ENCODE measurements around the gene KRT8. TPM values are rescaled to one million over a fixed set of nuclear protein-coding genes. Genes with fewer than 3 reads are reported as not detected.

The KRT8 gene
- 42.0 TPM for total RNA-seq

GRCh38 chr12:52904509-52905300, at the start of gene KRT8:
Gene KRT8, minus strand, starts transcription at chr12:52905076. Its CDS starts 95 bp downstream, at chr12:52904981.
- peak; percentile 74 for DNase-seq

DNA sequence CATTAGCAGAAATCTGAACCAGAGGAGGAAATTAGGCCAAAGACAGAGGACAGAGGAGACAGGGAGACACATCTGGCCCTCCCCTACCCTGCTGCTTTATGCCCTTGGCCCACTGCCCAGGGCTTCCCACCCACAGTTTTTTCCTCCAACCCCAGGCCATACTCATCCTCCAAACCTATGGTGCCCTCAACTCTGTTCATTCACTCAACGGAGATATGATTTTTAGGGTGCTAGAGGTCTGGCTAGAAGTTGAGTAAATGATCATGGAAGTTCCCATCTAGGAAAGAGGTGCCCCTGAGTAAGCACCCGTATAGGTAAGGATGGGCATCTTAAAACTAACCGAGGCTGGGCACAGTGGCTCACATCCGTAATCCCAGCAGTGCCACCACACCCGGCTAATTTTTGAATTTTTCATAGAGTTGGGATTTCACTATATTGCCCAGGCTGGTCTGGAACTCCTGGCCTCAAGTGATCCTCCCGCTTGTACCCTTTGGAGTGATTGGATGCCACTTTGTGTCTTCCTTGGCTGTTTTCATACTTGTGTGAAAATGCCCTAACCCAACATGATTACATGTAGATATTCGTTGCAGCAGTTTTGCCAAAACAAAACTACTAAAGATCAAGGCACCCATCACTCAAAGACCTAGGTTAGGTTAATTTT, 48.4 kb upstream of the KRT8 start:
- DNase-seq: no peak

- no peak for DNase-seq
Measured at GRCh38 chr12:52952076-52952801, 47.4 kb upstream of the KRT8 start.

GRCh38 chr12:52951640-52952039, 46.8 kb upstream of the KRT8 start:
- DNase-seq: no peak

GRCh38 chr12:52951126-52951525, 46.2 kb upstream of the KRT8 start:
- no peak for DNase-seq

DNA sequence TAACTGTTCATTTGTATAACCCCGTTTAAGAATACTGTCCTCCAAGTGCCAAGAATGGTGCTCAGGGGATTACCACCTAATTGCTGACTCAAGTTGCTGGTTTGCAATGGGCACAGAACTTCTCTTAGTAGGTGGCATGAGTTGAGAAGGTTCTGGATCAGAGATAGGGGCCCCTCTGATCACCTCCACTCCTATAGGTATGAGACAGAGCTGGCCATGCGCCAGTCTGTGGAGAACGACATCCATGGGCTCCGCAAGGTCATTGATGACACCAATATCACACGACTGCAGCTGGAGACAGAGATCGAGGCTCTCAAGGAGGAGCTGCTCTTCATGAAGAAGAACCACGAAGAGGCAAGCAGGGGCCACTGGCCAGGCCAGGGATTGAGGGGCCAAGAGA, 45.7 kb upstream of the KRT8 start:
- no peak for DNase-seq

- DNase-seq: peak; percentile 23
Measured at GRCh38 chr12:52949413-52950331, 44.8 kb upstream of the KRT8 start.

DNA sequence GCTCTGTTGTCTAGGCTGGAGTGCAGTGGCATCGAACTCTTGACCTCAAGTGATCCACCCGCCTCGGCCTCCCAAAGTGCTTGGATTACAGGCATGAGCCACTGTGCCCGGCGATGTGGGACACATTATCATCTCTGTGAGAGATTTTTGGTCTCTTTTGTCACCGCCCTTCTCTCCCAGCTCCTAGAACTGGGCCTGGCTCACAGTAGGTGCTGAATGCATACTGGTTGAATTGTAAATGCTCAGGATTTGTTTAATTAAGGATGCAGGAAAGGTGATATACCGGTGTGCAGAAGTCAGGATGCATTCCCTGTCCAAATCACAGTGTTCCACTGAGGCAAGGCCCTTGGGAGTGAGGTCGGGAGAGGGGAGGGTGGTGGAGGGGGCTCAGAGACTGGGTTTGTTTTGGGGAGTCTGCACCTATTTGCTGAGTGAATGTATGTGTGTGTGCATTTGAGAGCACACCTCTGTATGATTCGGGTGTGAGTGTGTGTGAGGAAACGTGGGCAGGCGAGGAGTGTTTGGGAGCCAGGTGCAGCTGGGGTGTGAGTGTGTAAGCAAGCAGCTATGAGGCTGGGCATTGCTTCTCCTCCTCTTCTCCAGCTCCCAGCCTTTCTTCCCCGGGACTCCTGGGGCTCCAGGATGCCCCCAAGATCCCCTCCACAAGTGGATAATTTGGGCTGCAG, 43.0 kb upstream of the KRT8 start:
- DNase-seq: no peak

- no peak for DNase-seq
Measured at GRCh38 chr12:52946797-52947547, 42.1 kb upstream of the KRT8 start.

- DNase-seq: no peak
Measured at GRCh38 chr12:52946334-52946733, 41.5 kb upstream of the KRT8 start.

- no peak for DNase-seq
Measured at GRCh38 chr12:52945389-52946232, 40.7 kb upstream of the KRT8 start.

DNA sequence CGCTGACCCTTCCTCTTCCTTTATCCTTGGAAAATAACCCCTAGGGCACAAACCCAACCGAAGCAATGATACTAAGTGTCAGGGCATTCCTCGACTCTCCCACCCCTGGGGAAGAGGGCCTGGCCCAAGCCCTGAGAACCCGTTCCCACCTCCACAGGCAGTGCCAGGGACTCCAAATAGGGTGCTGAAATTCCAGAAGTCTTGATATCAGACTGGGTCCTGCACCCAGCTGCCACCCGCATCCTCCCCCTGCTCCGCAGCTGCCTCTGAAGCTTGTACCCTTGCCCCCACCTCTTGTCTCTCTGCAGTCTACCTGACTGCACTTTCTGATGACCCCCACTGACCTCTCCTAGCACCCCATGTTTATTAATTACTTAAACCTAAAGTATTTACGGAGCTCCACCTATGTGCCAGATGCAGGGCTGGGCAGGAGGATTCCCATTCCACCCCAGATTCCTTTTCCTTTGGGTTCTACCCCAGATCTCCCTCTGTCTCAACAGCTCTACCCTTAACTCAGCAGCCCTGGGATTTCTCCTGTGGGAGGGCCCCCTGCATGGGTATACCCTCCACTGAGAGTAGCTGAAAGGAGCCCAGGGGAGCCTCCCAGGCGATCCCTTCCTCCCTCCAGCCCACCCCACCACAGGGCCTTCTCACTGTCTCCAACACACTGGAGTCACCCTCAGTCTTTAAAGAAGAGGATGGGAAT, 40.0 kb upstream of the KRT8 start:
- DNase-seq: no peak

- no peak for DNase-seq
Measured at GRCh38 chr12:52942901-52943181, 38.0 kb upstream of the KRT8 start.

GRCh38 chr12:52942066-52942900, 37.4 kb upstream of the KRT8 start:
- DNase-seq: no peak

DNA sequence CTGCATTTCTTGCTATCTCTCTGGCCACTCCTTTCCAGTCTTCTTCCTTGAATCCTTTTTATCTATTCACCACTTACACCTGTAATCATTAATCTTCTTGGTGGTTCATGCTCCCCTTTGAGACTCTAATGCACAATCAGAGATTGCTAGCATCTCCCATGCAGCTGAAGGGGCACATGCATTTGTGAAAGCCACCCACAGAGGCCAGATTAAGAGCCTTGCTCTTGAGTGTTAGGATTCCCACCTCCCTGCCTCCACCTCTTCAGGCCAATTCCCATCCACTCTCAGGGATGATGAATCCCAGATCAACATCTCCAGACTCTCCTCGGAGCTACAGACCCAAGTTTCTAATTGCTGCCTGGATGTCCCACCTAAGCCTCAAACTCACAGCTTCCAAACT, 24.7 kb upstream of the KRT8 start:
- no peak for DNase-seq

DNA sequence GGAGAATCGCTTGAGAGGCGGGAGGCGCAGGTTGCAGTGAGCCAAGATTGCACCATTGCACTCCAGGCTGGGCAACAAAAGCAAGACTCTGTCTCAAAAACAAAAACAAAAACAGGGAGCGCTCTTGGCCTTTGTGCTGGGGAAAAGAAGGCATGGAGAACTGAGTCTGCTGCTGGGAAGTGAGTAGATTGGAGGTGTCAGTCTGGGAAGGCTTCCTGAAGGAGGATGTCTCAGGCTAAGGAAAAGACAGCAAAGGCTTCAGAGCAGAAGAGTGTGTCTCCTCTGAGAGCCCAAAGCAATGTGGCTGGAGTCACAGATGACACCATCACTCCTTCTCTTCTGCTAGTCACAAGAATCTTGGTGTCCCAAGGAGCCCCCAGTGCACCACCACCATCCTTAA, 23.1 kb upstream of the KRT8 start:
- DNase-seq: no peak

GRCh38 chr12:52926596-52927234, 21.8 kb upstream of the KRT8 start:
- no peak for DNase-seq

Measured in tongue (tissue), 2 donors.